ENCODE measurements around the gene ATP2B1.

GRCh38 chr12:89745286-89745685 lies 36.6 kb upstream of the ATP2B1 start:
- TF ChIP-seq SUZ12 (IDR thresholded peaks at IDR 0.05; ENCODE audit: extremely low read depth, insufficient read depth, insufficient read length) (no peak), ZNF274 (IDR thresholded peaks at IDR 0.05; ENCODE audit: low read depth, low read length) (no peak)
